MCF 10A (cell line): ENCODE results near the gene SCARB2. TPM values are rescaled to one million over a fixed set of nuclear protein-coding genes. Genes with fewer than 3 reads are reported as not detected.

Experiments used
- BruUV-seq: library from RNA; stranded (reverse); fragments of 400-500 nt; replicated peaks from 2 replicates; lab custom pipeline; 2021; lab: Mats Ljungman, UMichigan
- CTCF ChIA-PET: fragments of 300-600 bp; sonication (Branson Sonifier 250); formaldehyde crosslinking; extraction: SDS; loops from one replicate; lab custom pipeline; 2021; ENCODE audit warnings: antibody characterized with exemption, inconsistent platforms; lab: Yijun Ruan, JAX
- POLR2A ChIA-PET: fragments of 300-600, 350-650 bp; sonication (Branson Sonifier 250); formaldehyde crosslinking; extraction: SDS; loops from one replicate; lab custom pipeline; 2020; ENCODE audit warnings: antibody characterized with exemption, inconsistent platforms; lab: Yijun Ruan, JAX
- DNase-seq: peaks from one replicate; pipeline ENCODE4 v3.0.0-alpha.2; 2018; ENCODE audit not compliant: unreplicated experiment
- H3K27ac Mint-ChIP-seq: one replicate; pipeline ENCODE4 v1.8.0; 2022; ENCODE audit warnings: mild to moderate bottlenecking, low read depth, mixed read lengths; ENCODE audit not compliant: unreplicated experiment
- H3K27me3 Mint-ChIP-seq: one replicate; pipeline ENCODE4 v1.8.0; 2022; ENCODE audit warnings: mixed read lengths; ENCODE audit not compliant: insufficient read depth, unreplicated experiment
- H3K36me3 Mint-ChIP-seq: one replicate; pipeline ENCODE4 v1.8.0; 2022; ENCODE audit warnings: mild to moderate bottlenecking, moderate library complexity, mixed read lengths; ENCODE audit not compliant: insufficient read depth, unreplicated experiment
- H3K4me1 Mint-ChIP-seq: one replicate; pipeline ENCODE4 v1.8.0; 2022; ENCODE audit warnings: mixed read lengths; ENCODE audit not compliant: insufficient read depth, unreplicated experiment
- H3K4me3 Mint-ChIP-seq: one replicate; pipeline ENCODE4 v1.8.0; 2022; ENCODE audit warnings: mild to moderate bottlenecking, moderate library complexity, mixed read lengths; ENCODE audit not compliant: unreplicated experiment
- H3K9me3 Mint-ChIP-seq: one replicate; pipeline ENCODE4 v1.8.0; 2022; ENCODE audit warnings: mixed read lengths; ENCODE audit not compliant: unreplicated experiment
- CTCF ChIP-seq: fragments of 200-600 bp; IDR thresholded peaks from one replicate; pipeline ENCODE4 v1.8.0; 2022; ENCODE audit warnings: antibody characterized with exemption, mild to moderate bottlenecking; ENCODE audit not compliant: unreplicated experiment
- intact Hi-C: fragments of 100-400 bp; cut with micrococcal nuclease; formaldehyde crosslinking; loops from 2 replicates; pipeline ENCODE4 v1.14.1; 2022
- total RNA-seq: library from RNA; stranded (reverse); gene quantifications from 2 replicates; pipeline ENCODE4 v1.2.3, GENCODE V29; 2022

The SCARB2 gene
- total RNA-seq, 1 experiment from 2014 or later: 67.2 TPM

GRCh38 chr4:76141241-76141640 is 72.4 kb downstream of the SCARB2 start:
- Mint-ChIP-seq H3K27ac (no peak overlapping the region), H3K4me1 (peaks cover 17% of the 10 kb centered on the region), H3K4me3 (no peak overlapping the region), H3K36me3 (peaks cover 70% of the 10 kb centered on the region), H3K27me3 (no peaks in the 10 kb centered on the region), H3K9me3 (no peaks in the 10 kb centered on the region)
- no TSS peak for BruUV-seq
- DNase-seq: no peak
- ChIA-PET CTCF (interaction anchor here (1.4 kb wide), 1 partner anchor 9 kb away, joined by 3 read pairs; no protein-coding TSS in a partner anchor), POLR2A (interaction anchor here (0.7 to 1.0 kb wide), 2 partner anchors 20 to 54 kb away, joined by 3 read pairs; no protein-coding TSS in a partner anchor)
- intact Hi-C loops: no loop called here
- TF ChIP-seq CTCF: no peak

- no peak overlapping the region for H3K27ac Mint-ChIP-seq
- ChIA-PET CTCF (interaction anchor here (1.1 kb wide), 1 partner anchor 37 kb away, joined by 6 read pairs; no protein-coding TSS in a partner anchor), POLR2A (interaction anchor here (1.1 kb wide), 1 partner anchor 65 kb away, joined by 3 read pairs; no protein-coding TSS in a partner anchor)
- intact Hi-C loops: no loop called here
- H3K27me3 Mint-ChIP-seq: no peaks in the 10 kb centered on the region
- peaks cover 68% of the 10 kb centered on the region for H3K36me3 Mint-ChIP-seq
- DNase-seq: no peak
- no peak overlapping the region for H3K4me3 Mint-ChIP-seq
- no peak for TF ChIP-seq CTCF
- no peaks in the 10 kb centered on the region for H3K4me1 Mint-ChIP-seq
- H3K9me3 Mint-ChIP-seq: no peaks in the 10 kb centered on the region
- BruUV-seq: no TSS peak
Observed at GRCh38 chr4:76127754-76128153, 85.9 kb downstream of the SCARB2 start.

GRCh38 chr4:76125816-76126215 is 87.8 kb downstream of the SCARB2 start:
- H3K27ac Mint-ChIP-seq: no peak overlapping the region
- no peaks in the 10 kb centered on the region for H3K4me1 Mint-ChIP-seq
- TF ChIP-seq CTCF: no peak
- peaks cover 60% of the 10 kb centered on the region for H3K36me3 Mint-ChIP-seq
- no peaks in the 10 kb centered on the region for H3K27me3 Mint-ChIP-seq
- CTCF ChIA-PET: interaction anchor here (0.9 kb wide), 1 partner anchor 278 kb away, joined by 6 read pairs; no protein-coding TSS in a partner anchor
- BruUV-seq: no TSS peak
- intact Hi-C loops: no loop called here
- POLR2A ChIA-PET: no interaction called here
- H3K4me3 Mint-ChIP-seq: no peak overlapping the region
- no peak for DNase-seq
- no peaks in the 10 kb centered on the region for H3K9me3 Mint-ChIP-seq

GRCh38 chr4:76120199-76120598 is 93.4 kb downstream of the SCARB2 start:
- Mint-ChIP-seq H3K9me3 (no peaks in the 10 kb centered on the region), H3K27me3 (no peaks in the 10 kb centered on the region), H3K27ac (no peak overlapping the region), H3K4me3 (no peak overlapping the region), H3K4me1 (no peaks in the 10 kb centered on the region), H3K36me3 (peaks cover 51% of the 10 kb centered on the region)
- no TSS peak for BruUV-seq
- ChIA-PET CTCF (interaction anchor here (0.6 to 2.0 kb wide), 6 partner anchors 8 to 180 kb away, joined by 3 to 6 read pairs (median 3); no protein-coding TSS in a partner anchor), POLR2A (interaction anchor here (1.4 kb wide), 1 partner anchor 27 kb away, joined by 5 read pairs; the partner anchor contains the start of gene NUP54)
- intact Hi-C loops: no loop called here
- no peak for TF ChIP-seq CTCF
- no peak for DNase-seq
